ENCODE measurements around the gene RIN2.

- TF ChIP-seq CTCF (IDR thresholded peaks at IDR 0.05) (no peak), POLR2A (IDR thresholded peaks at IDR 0.05) (no peak)
Measured at GRCh38 chr20:19711126-19711525, 46.9 kb upstream of the RIN2 start.

All from Peyer's patch (tissue), 4 donors.